ENCODE results near the gene CABS1.

GRCh38 chr4:70356185-70356584 is 21.4 kb downstream of the CABS1 start:
- TF ChIP-seq CTCF (conservative IDR thresholded peaks at IDR 0.05; ENCODE audit: low read depth, low read length) (no peak), EZH2phosphoT487 (IDR thresholded peaks at IDR 0.05; ENCODE audit: borderline replicate concordance, low read length) (no peak)
